ENCODE data around the gene NTMT2. TPM values are rescaled to one million over a fixed set of nuclear protein-coding genes. Genes with fewer than 3 reads are reported as not detected.
"Not testable (repeated sequence)": the region's sequence is repeated elsewhere in the genome, so short reads cannot be mapped to it uniquely, and the experiment has no call there.

The NTMT2 gene
- total and polyA plus RNA-seq, 7 donors = 0.28 TPM; not detected in 6

DNA sequence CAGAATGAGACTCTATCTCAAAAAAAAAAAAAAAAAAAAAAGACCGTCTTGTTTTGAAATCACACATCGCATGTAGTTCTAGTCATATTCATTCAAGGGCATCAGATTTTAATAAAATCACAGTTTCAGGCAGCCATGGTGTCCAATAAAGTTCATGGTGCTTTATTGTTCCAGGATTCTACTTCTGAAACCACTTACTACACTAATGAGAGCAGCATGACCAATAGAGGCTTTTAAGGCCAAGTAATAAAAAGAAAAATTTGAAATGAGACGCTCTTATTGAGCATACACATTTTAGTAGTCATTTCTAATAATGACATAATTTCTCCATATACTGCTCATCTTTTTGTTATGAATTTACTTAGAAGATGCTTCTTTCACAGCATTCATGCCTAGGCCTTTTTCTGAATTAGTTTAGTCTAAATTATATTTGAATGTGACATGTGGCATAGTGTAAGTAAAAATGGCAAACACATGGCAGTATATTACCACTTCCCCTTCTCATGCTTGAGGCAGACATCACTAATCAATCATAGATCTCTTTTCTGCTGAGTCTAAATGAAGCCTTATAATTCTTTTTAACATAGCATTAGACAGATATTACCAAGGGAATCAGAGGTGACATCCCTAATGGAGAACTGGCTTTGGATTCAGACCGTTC is 18.5 kb downstream of the NTMT2 start:
- Histone ChIP-seq H3K9me3 (no peaks in the 10 kb centered on the region), H3K4me3 (no peak overlapping the region), H3K4me1 (peaks cover 18% of the 10 kb centered on the region), H3K27me3 (ENCODE audit: insufficient read depth in 3 of 3, low read length in 2 of 3) (no peaks in the 10 kb centered on the region), H3K27ac (no peak overlapping the region), H3K36me3 (ENCODE audit: insufficient read depth in 1 of 2, low read depth in 1 of 2) (no peaks in the 10 kb centered on the region)
- DNase-seq (no peak), ATAC-seq (no peak)
- intact Hi-C loops (cut with DNase I) = no loop called here
- WGBS, 3 donors = 89 to 98% (median 98%) methylated on average over 4 of the region's 4 CpGs
- TF ChIP-seq, protein P1, sequence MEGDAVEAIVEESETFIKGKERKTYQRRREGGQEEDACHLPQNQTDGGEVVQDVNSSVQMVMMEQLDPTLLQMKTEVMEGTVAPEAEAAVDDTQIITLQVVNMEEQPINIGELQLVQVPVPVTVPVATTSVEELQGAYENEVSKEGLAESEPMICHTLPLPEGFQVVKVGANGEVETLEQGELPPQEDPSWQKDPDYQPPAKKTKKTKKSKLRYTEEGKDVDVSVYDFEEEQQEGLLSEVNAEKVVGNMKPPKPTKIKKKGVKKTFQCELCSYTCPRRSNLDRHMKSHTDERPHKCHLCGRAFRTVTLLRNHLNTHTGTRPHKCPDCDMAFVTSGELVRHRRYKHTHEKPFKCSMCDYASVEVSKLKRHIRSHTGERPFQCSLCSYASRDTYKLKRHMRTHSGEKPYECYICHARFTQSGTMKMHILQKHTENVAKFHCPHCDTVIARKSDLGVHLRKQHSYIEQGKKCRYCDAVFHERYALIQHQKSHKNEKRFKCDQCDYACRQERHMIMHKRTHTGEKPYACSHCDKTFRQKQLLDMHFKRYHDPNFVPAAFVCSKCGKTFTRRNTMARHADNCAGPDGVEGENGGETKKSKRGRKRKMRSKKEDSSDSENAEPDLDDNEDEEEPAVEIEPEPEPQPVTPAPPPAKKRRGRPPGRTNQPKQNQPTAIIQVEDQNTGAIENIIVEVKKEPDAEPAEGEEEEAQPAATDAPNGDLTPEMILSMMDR (IDR thresholded peaks at IDR 0.05) = no peak

DNA sequence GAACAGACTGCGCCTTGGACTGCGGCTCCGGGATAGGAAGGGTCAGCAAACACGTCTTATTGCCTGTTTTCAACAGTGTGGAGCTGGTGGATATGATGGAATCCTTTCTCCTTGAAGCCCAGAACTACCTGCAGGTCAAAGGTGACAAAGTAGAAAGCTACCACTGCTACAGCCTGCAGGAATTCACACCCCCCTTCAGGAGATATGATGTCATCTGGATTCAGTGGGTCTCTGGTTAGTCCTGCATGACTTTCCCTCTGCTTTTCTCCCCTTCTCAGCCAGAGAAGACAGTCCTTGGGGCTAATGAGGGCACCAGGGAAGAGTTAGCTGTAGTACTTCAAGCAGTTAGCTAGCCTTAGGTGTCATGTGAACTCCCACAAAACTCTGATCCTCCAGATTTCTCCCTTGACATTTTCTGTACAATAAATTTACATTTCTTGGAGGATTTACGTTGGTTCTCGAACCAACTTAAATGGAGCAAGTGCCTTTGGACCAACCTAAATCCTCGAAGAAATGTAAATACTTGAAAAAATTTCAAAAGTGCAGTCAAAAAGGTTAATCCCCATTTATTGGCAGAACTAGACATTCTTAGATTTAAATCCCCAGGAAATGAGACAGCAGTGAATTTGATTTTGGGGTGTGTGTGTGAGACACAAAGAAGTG is 20.9 kb downstream of the NTMT2 start:
- H3K36me3 ChIP-seq (ENCODE audit: insufficient read depth in 1 of 2, low read depth in 1 of 2) = no peaks in the 10 kb centered on the region
- intact Hi-C loops (cut with DNase I) = no loop called here
- H3K27ac ChIP-seq = no peak overlapping the region
- TF ChIP-seq, protein P1 (IDR thresholded peaks at IDR 0.05) = no peak
- 78 to 90% (median 83%) methylated on average over 7 of the region's 7 CpGs for WGBS, 3 donors
- H3K4me1 ChIP-seq = peaks cover 18% of the 10 kb centered on the region
- ATAC-seq (no peak), DNase-seq (no peak)
- no peak overlapping the region for H3K4me3 ChIP-seq
- no peaks in the 10 kb centered on the region for H3K27me3 ChIP-seq (ENCODE audit: insufficient read depth in 3 of 3, low read length in 2 of 3)
- H3K9me3 ChIP-seq = peaks cover 4% of the 10 kb centered on the region

DNA sequence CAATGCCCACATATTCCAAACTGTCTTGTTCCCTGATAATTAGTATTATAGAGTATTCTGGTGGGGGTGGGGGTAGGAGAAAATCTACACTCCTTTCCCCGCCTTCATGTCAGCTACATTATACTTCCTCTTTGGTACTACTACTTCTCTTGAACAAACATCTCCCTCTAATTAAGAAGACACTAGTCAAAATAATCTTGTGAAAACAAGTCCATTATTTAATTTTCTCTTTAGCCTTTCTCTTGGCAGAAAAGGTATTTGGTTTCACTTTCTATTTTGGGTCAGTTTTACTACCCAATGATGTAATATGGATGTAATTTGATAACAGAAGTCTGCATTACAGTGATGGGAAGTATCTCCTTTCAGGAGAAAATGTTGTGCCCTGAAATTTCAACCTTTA is 22.5 kb downstream of the NTMT2 start:
- ATAC-seq (no peak), DNase-seq (no peak)
- Histone ChIP-seq H3K4me3 (peak overlapping the region; percentile 27), H3K9me3 (peaks cover 4% of the 10 kb centered on the region), H3K4me1 (peaks cover 11% of the 10 kb centered on the region), H3K36me3 (ENCODE audit: insufficient read depth in 1 of 2, low read depth in 1 of 2) (no peaks in the 10 kb centered on the region), H3K27me3 (ENCODE audit: insufficient read depth in 3 of 3, low read length in 2 of 3) (no peaks in the 10 kb centered on the region), H3K27ac (no peak overlapping the region)
- intact Hi-C loops (cut with DNase I) = no loop called here
- TF ChIP-seq, protein P1 (IDR thresholded peaks at IDR 0.05) = no peak
- WGBS, 3 donors = 49 to 58% (median 53%) methylated on average over 1 of the region's 1 CpG

DNA sequence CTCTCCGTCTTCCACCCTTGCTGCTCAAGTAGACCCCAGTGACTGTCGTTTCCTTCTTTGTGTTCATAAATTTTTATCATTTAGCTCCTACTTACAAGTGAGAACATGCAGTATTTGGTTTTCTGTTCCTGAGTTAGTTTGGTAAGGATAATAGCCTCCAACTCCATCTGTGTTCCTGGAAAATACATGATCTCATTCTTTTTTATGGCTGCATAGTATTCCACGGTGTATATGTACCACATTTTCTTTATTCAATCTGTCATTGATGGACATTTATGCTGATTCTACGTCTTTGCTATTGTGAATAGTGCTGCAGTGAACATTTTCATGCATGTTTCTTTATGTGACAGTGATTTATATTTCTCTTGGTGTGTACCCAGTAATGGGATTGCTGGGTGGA is 24.8 kb downstream of the NTMT2 start:
- H3K36me3 ChIP-seq (ENCODE audit: insufficient read depth in 1 of 2, low read depth in 1 of 2); H3K4me3 ChIP-seq; H3K27ac ChIP-seq; H3K9me3 ChIP-seq; intact Hi-C loops (cut with DNase I); H3K27me3 ChIP-seq (ENCODE audit: insufficient read depth in 3 of 3, low read length in 2 of 3); ATAC-seq; DNase-seq: not testable (repeated sequence)
- H3K4me1 ChIP-seq = peaks cover 11% of the 10 kb centered on the region
- 86 to 91% (median 87%) methylated on average over 4 of the region's 4 CpGs for WGBS, 3 donors

DNA sequence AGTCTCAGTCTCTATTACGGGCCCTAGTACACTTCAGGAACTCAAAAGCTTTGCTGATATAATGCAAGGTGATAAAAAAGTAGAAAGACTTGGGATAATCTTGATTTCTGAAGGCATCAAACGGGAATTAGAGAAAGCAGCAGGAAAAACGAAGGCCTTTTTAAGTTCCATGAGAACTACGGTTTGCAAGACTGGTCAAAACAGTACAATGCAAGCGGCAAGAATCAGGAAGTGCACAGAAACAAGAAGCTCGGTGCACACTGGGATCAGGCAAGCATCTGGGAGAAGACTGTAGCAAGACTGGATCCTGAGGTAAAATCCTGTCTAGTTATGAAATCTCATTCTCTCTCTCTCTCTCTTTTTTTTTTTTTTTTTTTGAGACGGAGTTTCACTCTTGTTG is 28.6 kb downstream of the NTMT2 start:
- ATAC-seq (no peak), DNase-seq (no peak)
- H3K27me3 ChIP-seq (ENCODE audit: insufficient read depth in 3 of 3, low read length in 2 of 3) = no peaks in the 10 kb centered on the region
- intact Hi-C loops (cut with DNase I) = no loop called here
- 88 to 90% (median 89%) methylated on average over 6 to 7 of the region's 7 CpGs for WGBS, 3 donors
- H3K36me3 ChIP-seq (ENCODE audit: insufficient read depth in 1 of 2, low read depth in 1 of 2) = no peaks in the 10 kb centered on the region
- TF ChIP-seq, protein P1 (IDR thresholded peaks at IDR 0.05) = no peak
- H3K9me3 ChIP-seq = peaks cover 4% of the 10 kb centered on the region
- H3K4me1 ChIP-seq = no peaks in the 10 kb centered on the region
- H3K27ac ChIP-seq = no peak overlapping the region
- H3K4me3 ChIP-seq = no peak overlapping the region

Measured in psoas muscle (tissue), 8 donors.